HepG2 (cell line): ENCODE results near the gene POFUT2. TPM values are rescaled to one million over a fixed set of nuclear protein-coding genes. Genes with fewer than 3 reads are reported as not detected.

Experiments
- ATAC-seq: fragments of 200-7000 bp; cut with Tn5 transposase; 3 replicates; pipeline ENCODE4 v1.9.1; 2020; ENCODE audit warnings: mild to moderate bottlenecking, moderate library complexity
- BruUV-seq: library from RNA; stranded (reverse); fragments of 400-500 nt; replicated peaks from 2 replicates; lab custom pipeline; 2021; lab: Mats Ljungman, UMichigan
- CTCF ChIA-PET: fragments of 300-600 bp; formaldehyde crosslinking; extraction: SDS; loops from one replicate; lab custom pipeline; 2021; ENCODE audit warnings: low total read pairs, inconsistent platforms, low intra/inter-chr PET ratio; lab: Yijun Ruan, JAX
- POLR2A ChIA-PET: fragments of 350-600 bp; sonication (Branson Sonifier 250); formaldehyde crosslinking; loops from one replicate; lab custom pipeline; 2020; ENCODE audit warnings: antibody characterized with exemption, inconsistent platforms; lab: Yijun Ruan, JAX
- DNase-seq: peaks from one replicate; pipeline ENCODE4 v3.0.0-alpha.2; 2015; ENCODE audit warnings: low spot score
- FAIRE-seq: peaks from 3 replicates; lab custom pipeline; 2011; peaks lifted over from hg19 to GRCh38; lab: Jason Lieb, UNC
- H2AFZ ChIP-seq: one replicate; pipeline ENCODE4 v1.6.1; 2011; ENCODE audit warnings: low read length, inconsistent platforms
- H3K27ac ChIP-seq: fragments of 300-600 bp; 3 replicates; pipeline ENCODE4 v1.8.0; 2011; ENCODE audit warnings: mixed run types, mild to moderate bottlenecking, mixed read lengths, low read length, inconsistent platforms; ENCODE audit not compliant: insufficient read depth; ENCODE audit errors: extremely low read length
- H3K27me3 ChIP-seq, 2 experiments: fragments of 200-600 bp in 1 of 2; 2 replicates in 1 of 2; 3 replicates in 1 of 2; pipeline versions ENCODE4 v1.6.0 to v1.8.0; 2011; ENCODE audit warnings: low read length in 2 of 2, mild to moderate bottlenecking in 2 of 2, moderate library complexity in 2 of 2, inconsistent platforms in 1 of 2; ENCODE audit not compliant: insufficient read depth in 2 of 2, control insufficient read depth in 1 of 2
- H3K36me3 ChIP-seq, 2 experiments: fragments of 200-600 bp in 1 of 2; replicated peaks in 1 of 2; 2 replicates in 1 of 2; 3 replicates in 1 of 2; pipeline versions ENCODE4 v1.5.1 to v1.8.0; 2011; ENCODE audit warnings: low read length in 2 of 2, inconsistent platforms in 1 of 2; ENCODE audit not compliant: insufficient read depth in 2 of 2, control insufficient read depth in 1 of 2
- H3K4me1 ChIP-seq: 2 replicates; pipeline ENCODE4 v1.5.1; 2012; ENCODE audit warnings: low read length, inconsistent platforms; ENCODE audit not compliant: insufficient read depth
- H3K4me2 ChIP-seq: 2 replicates; pipeline ENCODE4 v1.6.0; 2011; ENCODE audit warnings: low read depth, low read length, inconsistent platforms
- H3K4me3 ChIP-seq, 3 experiments: fragments of 200-600 bp in 1 of 3; sonication (generic), shearing (Covaris generic) in 1 of 3; replicated peaks in 1 of 3; 2 replicates each; pipeline ENCODE4 v1.5.1; 2011 to 2016; ENCODE audit warnings: low read length in 3 of 3, inconsistent platforms in 2 of 3, low read depth in 2 of 3, mild to moderate bottlenecking in 2 of 3, control low read depth in 1 of 3, mixed read lengths in 1 of 3; ENCODE audit not compliant: insufficient read depth in 1 of 3
- H3K79me2 ChIP-seq: one replicate; pipeline ENCODE4 v1.6.1; 2011; ENCODE audit warnings: low read length, inconsistent platforms; ENCODE audit not compliant: insufficient read depth
- H3K9ac ChIP-seq: 2 replicates; pipeline ENCODE4 v1.6.0; 2011; ENCODE audit warnings: mild to moderate bottlenecking, low read depth, low read length, inconsistent platforms; ENCODE audit not compliant: insufficient read depth
- H3K9me3 ChIP-seq: 2 replicates; pipeline ENCODE4 v1.5.1; 2012; ENCODE audit warnings: mild to moderate bottlenecking, low read length
- H4K20me1 ChIP-seq: 2 replicates; pipeline ENCODE4 v1.6.0; 2011; ENCODE audit warnings: inconsistent platforms, mild to moderate bottlenecking, low read length, moderate library complexity; ENCODE audit not compliant: insufficient read depth
- CBX1 ChIP-seq: IDR thresholded peaks from one replicate; pipeline ENCODE4 v1.6.1; 2016; ENCODE audit warnings: antibody characterized with exemption, low read depth
- FLYWCH1 ChIP-seq: sonication (generic); formaldehyde crosslinking; IDR thresholded peaks from 2 replicates; pipeline ENCODE4 v1.8.1; 2023; ENCODE audit warnings: mild to moderate bottlenecking, missing genetic modification reagents
- SMARCC2 ChIP-seq: fragments of 450-650 bp; IDR thresholded peaks from 2 replicates; pipeline ENCODE4 v1.6.1; 2017; ENCODE audit warnings: antibody characterized with exemption, mild to moderate bottlenecking
- TEAD3 ChIP-seq: optimal IDR thresholded peaks from 2 replicates; pipeline ENCODE3; 2016; ENCODE audit warnings: borderline replicate concordance
- ZBTB38 ChIP-seq: sonication (generic); formaldehyde crosslinking; IDR thresholded peaks from 2 replicates; pipeline ENCODE4 v1.5.1; 2020; ENCODE audit warnings: mild to moderate bottlenecking, missing genetic modification reagents
- ZBTB7A ChIP-seq: sonication (generic); formaldehyde crosslinking; IDR thresholded peaks from 2 replicates; pipeline ENCODE4 v1.8.0; 2022; ENCODE audit warnings: mild to moderate bottlenecking, missing genetic modification reagents
- ZNF121 ChIP-seq: sonication (generic); formaldehyde crosslinking; IDR thresholded peaks from 2 replicates; pipeline ENCODE4 v1.5.0; 2020; ENCODE audit warnings: mild to moderate bottlenecking, missing genetic modification reagents
- ZNF180 ChIP-seq: sonication (generic); formaldehyde crosslinking; IDR thresholded peaks from 2 replicates; pipeline ENCODE4 v1.4.0; 2020; ENCODE audit warnings: low read depth, missing genetic modification reagents, borderline replicate concordance
- ZNF333 ChIP-seq: sonication (generic); formaldehyde crosslinking; IDR thresholded peaks from 2 replicates; pipeline ENCODE4 v1.4.0; 2020; ENCODE audit warnings: mild to moderate bottlenecking, missing genetic modification reagents, borderline replicate concordance
- ZNF432 ChIP-seq: sonication (generic); formaldehyde crosslinking; IDR thresholded peaks from 2 replicates; pipeline ENCODE4 v1.5.0; 2020; ENCODE audit warnings: missing genetic modification reagents, mild to moderate bottlenecking, borderline replicate concordance
- WGBS: methylation state at CpG from one replicate; pipeline ENCODE4 v1.1.6; 2017; ENCODE audit warnings: low lambda C conversion rate; 5-methylcytosine and 5-hydroxymethylcytosine counted together
- in situ Hi-C: cut with HindIII; loops from 2 replicates; pipeline ENCODE4 v1.10.0; 2017; ENCODE audit warnings: low pct_unique_long_range_greater_than_20kb; ENCODE audit not compliant: extremely low pct_ligation_motif_present
- intact Hi-C: fragments of 100-400 bp; cut with micrococcal nuclease; formaldehyde crosslinking; loops from one replicate; pipeline ENCODE4 v1.10.0; 2022; ENCODE audit not compliant: unreplicated experiment
- polyA plus RNA-seq, 8 experiments: library from polyadenylated mRNA; depleted of rRNA in 3 of 8; stranded (reverse) in 7 of 8; unstranded in 1 of 8; fragments of >200 nt; fragmentation: Illumina TruSeq in 4 of 8; extraction: Trizol in 4 of 8; gene quantifications; 2 replicates each; pipeline versions ENCODE4 v1.2.1 to v1.2.3, GENCODE V29; 2011 to 2016; ENCODE audit warnings: low read depth in 4 of 8, missing spikeins in 1 of 8, mixed read lengths in 1 of 8; ENCODE audit not compliant: insufficient read depth in 1 of 8
- total RNA-seq, 5 experiments: library from RNA; depleted of rRNA; stranded (reverse); fragments of >200 nt; fragmentation: Illumina TruSeq; extraction: Trizol; gene quantifications; 2 replicates each; pipeline ENCODE4 v1.2.3, GENCODE V29; 2016; ENCODE audit warnings: low read depth in 1 of 5
- TF ChIP-seq, protein P1 (sequence below): IDR thresholded peaks from 2 replicates; pipeline ENCODE4 v1.6.1; 2018; ENCODE audit warnings: missing genetic modification reagents, mild to moderate bottlenecking, missing compliant biosample characterization
- TF ChIP-seq, protein P2 (sequence below): sonication (generic); formaldehyde crosslinking; IDR thresholded peaks from 2 replicates; pipeline ENCODE4 v1.4.0; 2020; ENCODE audit warnings: mild to moderate bottlenecking, missing genetic modification reagents, borderline replicate concordance
- TF ChIP-seq, protein P3 (sequence below): sonication (generic); formaldehyde crosslinking; IDR thresholded peaks from 2 replicates; pipeline ENCODE4 v1.5.1; 2020; ENCODE audit warnings: mild to moderate bottlenecking, moderate library complexity, missing genetic modification reagents

Gene POFUT2
- total and polyA plus RNA-seq, 2 of the 13 experiments (the other 11 are each of a cell fraction or from before 2014, with no cell fraction given), result 22.8 to 24.0 TPM

DNA sequence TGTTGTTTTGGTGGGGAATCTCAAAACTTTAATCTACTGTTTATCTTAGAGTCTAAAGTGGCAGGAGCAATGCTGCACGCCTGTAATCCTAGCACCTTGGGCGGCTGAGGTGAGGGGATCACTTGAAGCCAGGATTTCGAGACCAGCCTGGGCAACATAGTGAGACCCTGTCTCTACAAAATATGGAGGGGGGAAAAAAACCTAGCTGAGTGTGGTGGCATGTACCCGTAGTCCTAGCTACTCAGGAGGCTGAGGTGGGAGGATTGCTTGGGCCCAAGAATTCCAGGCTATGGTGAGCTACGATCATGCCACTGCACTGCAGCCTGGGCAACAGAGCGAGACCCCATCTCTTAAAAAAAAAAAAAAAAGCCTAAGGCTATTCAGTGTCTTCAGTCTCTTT is 38.1 kb downstream of the POFUT2 start:
- TF ChIP-seq ZBTB38 (CRISPR knock-in tag) (no peak), ZNF180 (CRISPR knock-in tag) (no peak), ZNF121 (CRISPR knock-in tag) (peak; percentile 47; the same call in 1 of the 2 replicates), SMARCC2 (no peak), TEAD3 (CRISPR knock-in tag) (no peak)
- CTCF ChIA-PET, result no interaction called here
- H3K4me3 ChIP-seq, result no peak overlapping the region
- WGBS, result 69% methylated on average over 5 of the region's 6 CpGs
- BruUV-seq, result no TSS peak
- no peaks in the 10 kb centered on the region for H3K79me2 ChIP-seq
- peaks cover 8 to 70% of the 10 kb centered on the region in 2 experiments; a peak in 4 of 5 replicates for H3K27me3 ChIP-seq
- FAIRE-seq, result no peak
- ATAC-seq, result no peak
- H4K20me1 ChIP-seq, result no peaks in the 10 kb centered on the region
- no peak overlapping the region for H2AFZ ChIP-seq
- peaks cover 16% of the 10 kb centered on the region for H3K4me1 ChIP-seq
- H3K9ac ChIP-seq, result no peak overlapping the region
- POLR2A ChIA-PET, result no interaction called here
- intact Hi-C loops, result no loop called here
- DNase-seq, result no peak
- no peak overlapping the region for H3K27ac ChIP-seq
- peaks cover 4% of the 10 kb centered on the region; the same call in 1 of the 2 replicates for H3K9me3 ChIP-seq
- no peaks in the 10 kb centered on the region for H3K36me3 ChIP-seq
- in situ Hi-C loops, result no loop called here
- no peak overlapping the region for H3K4me2 ChIP-seq

DNA sequence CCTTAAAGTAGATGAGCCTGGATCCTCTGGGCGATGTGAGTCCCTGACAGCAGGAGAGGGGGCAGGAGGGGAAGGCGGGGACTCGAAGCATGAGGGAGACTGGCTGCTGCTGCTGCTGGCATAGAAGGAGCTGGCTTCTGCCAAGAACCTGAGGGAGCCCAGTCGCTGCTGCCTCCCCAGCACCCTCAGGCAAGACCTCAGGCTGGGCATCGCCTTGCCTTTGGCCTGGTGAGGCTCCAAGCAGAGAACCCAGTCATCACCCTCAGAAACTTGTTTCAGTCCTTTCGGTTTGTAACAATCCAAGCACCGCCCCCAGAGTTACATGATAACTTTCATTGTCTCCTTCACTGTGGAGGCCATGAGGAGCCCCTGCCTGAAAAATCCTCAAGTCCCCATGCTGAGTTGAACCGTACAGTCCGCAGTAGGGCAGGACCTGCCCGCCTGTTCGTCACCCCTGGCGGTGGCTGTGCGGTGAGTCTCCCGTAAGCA is 38.8 kb downstream of the POFUT2 start:
- Histone ChIP-seq H3K4me3 (peak overlapping the region; percentile 29 to 68 (median 36); a peak in 5 of 6 replicates), H3K4me2 (peak overlapping the region; percentile 79), H3K4me1 (peaks cover 15% of the 10 kb centered on the region), H2AFZ (no peak overlapping the region), H3K9ac (peak overlapping the region; percentile 31; the same call in 1 of the 2 replicates), H3K9me3 (peaks cover 7% of the 10 kb centered on the region), H3K79me2 (no peaks in the 10 kb centered on the region), H3K27me3 (peaks cover 8 to 64% of the 10 kb centered on the region in 2 experiments; a peak in 4 of 5 replicates), H3K27ac (no peak overlapping the region), H3K36me3 (no peaks in the 10 kb centered on the region), H4K20me1 (no peaks in the 10 kb centered on the region)
- intact Hi-C loops (no loop called here), in situ Hi-C loops (no loop called here)
- ChIA-PET CTCF (no interaction called here), POLR2A (no interaction called here)
- no TSS peak for BruUV-seq
- 2% methylated on average over 9 of the region's 14 CpGs for WGBS
- ATAC-seq (peak; percentile 88), FAIRE-seq (no peak), DNase-seq (no peak)
- TF ChIP-seq ZBTB7A (CRISPR knock-in tag) (no peak), CBX1 (no peak), ZNF333 (peak; percentile 38; the same call in 1 of the 2 replicates), ZNF432 (CRISPR knock-in tag) (no peak), FLYWCH1 (CRISPR knock-in tag) (no peak)
- TF ChIP-seq, protein P1, sequence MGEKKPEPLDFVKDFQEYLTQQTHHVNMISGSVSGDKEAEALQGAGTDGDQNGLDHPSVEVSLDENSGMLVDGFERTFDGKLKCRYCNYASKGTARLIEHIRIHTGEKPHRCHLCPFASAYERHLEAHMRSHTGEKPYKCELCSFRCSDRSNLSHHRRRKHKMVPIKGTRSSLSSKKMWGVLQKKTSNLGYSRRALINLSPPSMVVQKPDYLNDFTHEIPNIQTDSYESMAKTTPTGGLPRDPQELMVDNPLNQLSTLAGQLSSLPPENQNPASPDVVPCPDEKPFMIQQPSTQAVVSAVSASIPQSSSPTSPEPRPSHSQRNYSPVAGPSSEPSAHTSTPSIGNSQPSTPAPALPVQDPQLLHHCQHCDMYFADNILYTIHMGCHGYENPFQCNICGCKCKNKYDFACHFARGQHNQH (CRISPR knock-in tag), result no peak
- TF ChIP-seq, protein P2, sequence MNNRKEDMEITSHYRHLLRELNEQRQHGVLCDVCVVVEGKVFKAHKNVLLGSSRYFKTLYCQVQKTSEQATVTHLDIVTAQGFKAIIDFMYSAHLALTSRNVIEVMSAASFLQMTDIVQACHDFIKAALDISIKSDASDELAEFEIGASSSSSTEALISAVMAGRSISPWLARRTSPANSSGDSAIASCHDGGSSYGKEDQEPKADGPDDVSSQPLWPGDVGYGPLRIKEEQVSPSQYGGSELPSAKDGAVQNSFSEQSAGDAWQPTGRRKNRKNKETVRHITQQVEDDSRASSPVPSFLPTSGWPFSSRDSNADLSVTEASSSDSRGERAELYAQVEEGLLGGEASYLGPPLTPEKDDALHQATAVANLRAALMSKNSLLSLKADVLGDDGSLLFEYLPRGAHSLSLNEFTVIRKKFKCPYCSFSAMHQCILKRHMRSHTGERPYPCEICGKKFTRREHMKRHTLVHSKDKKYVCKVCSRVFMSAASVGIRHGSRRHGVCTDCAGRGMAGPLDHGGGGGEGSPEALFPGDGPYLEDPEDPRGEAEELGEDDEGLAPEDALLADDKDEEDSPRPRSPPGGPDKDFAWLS (CRISPR knock-in tag), result 0 out of 2 replicates have a peak, but pooled peaks have one; percentile 23
- TF ChIP-seq, protein P3, sequence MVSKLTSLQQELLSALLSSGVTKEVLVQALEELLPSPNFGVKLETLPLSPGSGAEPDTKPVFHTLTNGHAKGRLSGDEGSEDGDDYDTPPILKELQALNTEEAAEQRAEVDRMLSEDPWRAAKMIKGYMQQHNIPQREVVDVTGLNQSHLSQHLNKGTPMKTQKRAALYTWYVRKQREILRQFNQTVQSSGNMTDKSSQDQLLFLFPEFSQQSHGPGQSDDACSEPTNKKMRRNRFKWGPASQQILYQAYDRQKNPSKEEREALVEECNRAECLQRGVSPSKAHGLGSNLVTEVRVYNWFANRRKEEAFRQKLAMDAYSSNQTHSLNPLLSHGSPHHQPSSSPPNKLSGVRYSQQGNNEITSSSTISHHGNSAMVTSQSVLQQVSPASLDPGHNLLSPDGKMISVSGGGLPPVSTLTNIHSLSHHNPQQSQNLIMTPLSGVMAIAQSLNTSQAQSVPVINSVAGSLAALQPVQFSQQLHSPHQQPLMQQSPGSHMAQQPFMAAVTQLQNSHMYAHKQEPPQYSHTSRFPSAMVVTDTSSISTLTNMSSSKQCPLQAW (CRISPR knock-in tag), result 0 out of 2 replicates have a peak, but pooled peaks have one; percentile 20
